K562 (cell line): ENCODE results near the gene LIN9. TPM values are rescaled to one million over a fixed set of nuclear protein-coding genes. Genes with fewer than 3 reads are reported as not detected.

Experiments used
- BCLAF1 ChIP-seq, 2 experiments: fragments of 450-650 bp in 1 of 2; IDR thresholded peaks; 2 replicates each; pipeline ENCODE4 v1.6.1; 2011 to 2017; ENCODE audit warnings: low read depth in 2 of 2, antibody characterized with exemption in 1 of 2, borderline replicate concordance in 1 of 2, low read length in 1 of 2, mild to moderate bottlenecking in 1 of 2, mixed read lengths in 1 of 2; ENCODE audit not compliant: control insufficient read depth in 1 of 2
- GABPB1 ChIP-seq: sonication (generic); formaldehyde crosslinking; IDR thresholded peaks from 2 replicates; pipeline ENCODE4 v1.8.0; 2022; ENCODE audit warnings: mild to moderate bottlenecking, missing genetic modification reagents
- MLLT1 ChIP-seq, 2 experiments: fragments of 450-650 bp; IDR thresholded peaks; 2 replicates each; pipeline ENCODE4 v1.6.1; 2016
- PCBP1 ChIP-seq: fragments of 200-400 bp; formaldehyde crosslinking; IDR thresholded peaks from 2 replicates; pipeline ENCODE4 v1.6.1; 2018; ENCODE audit warnings: mild to moderate bottlenecking, low read depth, low read length; ENCODE audit not compliant: poor library complexity, severe bottlenecking
- PYGO2 ChIP-seq: fragments of 450-650 bp; IDR thresholded peaks from 2 replicates; pipeline ENCODE4 v1.6.1; 2016; ENCODE audit warnings: mild to moderate bottlenecking, missing genetic modification characterization, moderate library complexity, missing compliant biosample characterization
- RHOXF2B ChIP-seq: fragments of 250-450 bp; sonication (Bioruptor Pico); conservative IDR thresholded peaks from 2 replicates; pipeline ENCODE4 v1.5.1; 2021
- SIN3A ChIP-seq, 2 experiments: fragments of 150-350 bp in 1 of 2; IDR thresholded peaks; 2 replicates each; pipeline ENCODE4 v1.6.1; 2011 to 2016; ENCODE audit warnings: borderline replicate concordance in 2 of 2, low read depth in 2 of 2, low read length in 2 of 2, mild to moderate bottlenecking in 2 of 2, moderate library complexity in 2 of 2; ENCODE audit not compliant: control insufficient read depth in 1 of 2
- SIX5 ChIP-seq, 2 experiments: IDR thresholded peaks; 2 replicates each; pipeline ENCODE4 v1.6.1; 2011; ENCODE audit warnings: low read length in 2 of 2, borderline replicate concordance in 1 of 2, low read depth in 1 of 2, mild to moderate bottlenecking in 1 of 2, moderate library complexity in 1 of 2; ENCODE audit not compliant: insufficient read depth in 1 of 2
- SNRNP70 ChIP-seq: fragments of 200-400 bp; formaldehyde crosslinking; optimal IDR thresholded peaks from 2 replicates; pipeline ENCODE3; 2017; ENCODE audit warnings: low read depth, low read length
- STAG1 ChIP-seq: sonication (generic); formaldehyde crosslinking; IDR thresholded peaks from 2 replicates; pipeline ENCODE4 v1.5.0; 2020; ENCODE audit warnings: missing genetic modification reagents, borderline replicate concordance
- STAT6 ChIP-seq: sonication (generic); formaldehyde crosslinking; IDR thresholded peaks from 2 replicates; pipeline ENCODE4 v1.8.1; 2023; ENCODE audit warnings: mild to moderate bottlenecking, missing genetic modification reagents
- U2AF1 ChIP-seq: fragments of 200-400 bp; formaldehyde crosslinking; optimal IDR thresholded peaks from 2 replicates; pipeline ENCODE3; 2017; ENCODE audit warnings: mild to moderate bottlenecking, low read depth, low read length, moderate library complexity
- ZNF124 ChIP-seq: sonication (generic); formaldehyde crosslinking; IDR thresholded peaks from 2 replicates; pipeline ENCODE4 v1.8.1; 2022; ENCODE audit warnings: missing genetic modification reagents
- polyA plus RNA-seq, 8 experiments: library from polyadenylated mRNA; depleted of rRNA in 4 of 8; stranded (reverse) in 5 of 8; unstranded in 3 of 8; fragments of >200 nt; fragmentation: Nextera tagmentation in 2 of 8; fragmentation: Illumina TruSeq in 1 of 8; extraction: Ambion mirVana in 2 of 8; extraction: Trizol in 1 of 8; gene quantifications; 2 replicates each; pipeline versions ENCODE4 v1.2.1 to v1.2.3, GENCODE V29; 2011 to 2014; ENCODE audit warnings: inconsistent platforms in 1 of 8, missing spikeins in 1 of 8
- total RNA-seq, 7 experiments: library from RNA; depleted of rRNA in 6 of 7; stranded (reverse); fragments of >200 nt in 6 of 7; fragmentation: Illumina TruSeq in 2 of 7; extraction: Trizol in 2 of 7; gene quantifications; 2 replicates each; pipeline versions ENCODE4 v1.2.1 to v1.2.3, GENCODE V29; 2011 to 2021; ENCODE audit warnings: low replicate concordance in 1 of 7

Gene LIN9
- total and polyA plus RNA-seq, 9 of the 15 experiments (the other 6 are each of a cell fraction or from before 2014, with no cell fraction given): 18.8 to 33.0 (median 25.5) TPM

- TF ChIP-seq SIN3A (IDR thresholded peaks at IDR 0.05; ENCODE audit: borderline replicate concordance in 2 of 2, control insufficient read depth in 1 of 2, low read depth in 2 of 2, low read length in 2 of 2) (peak; percentile 59 to 75; a peak in 3 of 4 replicates), STAG1 (no peak), MLLT1 (IDR thresholded peaks at IDR 0.05) (0 out of 4 replicates have a peak, but pooled peaks of 1 of the 2 experiments have one; percentile 41), RHOXF2B (CRISPR knock-in tag) (no peak), BCLAF1 (IDR thresholded peaks at IDR 0.05; ENCODE audit: borderline replicate concordance in 1 of 2, control insufficient read depth in 1 of 2, low read depth in 2 of 2, low read length in 1 of 2) (no peak), ZNF124 (CRISPR knock-in tag) (0 out of 2 replicates have a peak, but pooled peaks have one; percentile 62), SNRNP70 (no peak), SIX5 (IDR thresholded peaks at IDR 0.05; ENCODE audit: borderline replicate concordance in 1 of 2, insufficient read depth in 1 of 2, low read depth in 1 of 2, low read length in 2 of 2) (peak in 1 of 2 experiments; percentile 14; a peak in 1 of 4 replicates), GABPB1 (peak; percentile 93), U2AF1 (no peak), STAT6 (no peak), PYGO2 (no peak), PCBP1 (peak; percentile 75)
Observed at GRCh38 chr1:226186124-226187018, 122.6 kb downstream of the LIN9 start, which contains the start of gene ACBD3 (continued).
